Measurements from ENCODE around the gene GPBP1L1.
"Not testable (repeated sequence)": the region's sequence is repeated elsewhere in the genome, so short reads cannot be mapped to it uniquely, and the experiment has no call there.

The GPBP1L1 gene

GRCh38 chr1:45608175-45609156, 77.9 kb downstream of the GPBP1L1 start:
- Histone ChIP-seq H3K27me3 (ENCODE audit: insufficient read depth, low read length, poor library complexity, severe bottlenecking) (no peaks in the 10 kb centered on the region), H2AFZ (ENCODE audit: low read length) (no peak overlapping the region), H3K4me3 (ENCODE audit: low read length, poor library complexity, severe bottlenecking) (no peak overlapping the region), H3K79me2 (ENCODE audit: insufficient read depth, low read length) (peaks cover 39% of the 10 kb centered on the region), H3K4me2 (ENCODE audit: low read depth, low read length, poor library complexity, severe bottlenecking) (no peak overlapping the region), H3F3A (ENCODE audit: low read depth) (no peaks in the 10 kb centered on the region; the same call in 1 of the 2 replicates), H3K4me1 (ENCODE audit: insufficient read depth, low read length, poor library complexity, severe bottlenecking) (no peaks in the 10 kb centered on the region), H3K9ac (ENCODE audit: low read depth, low read length, poor library complexity, severe bottlenecking) (no peak overlapping the region), H3K36me3 (ENCODE audit: insufficient read depth, low read length) (peaks cover 92% of the 10 kb centered on the region), H3K9me2 (replicated peaks; ENCODE audit: low read depth, low read length) (no peaks in the 10 kb centered on the region), H4K20me1 (ENCODE audit: insufficient read depth, low read length, poor library complexity, severe bottlenecking) (peaks cover 47% of the 10 kb centered on the region), H3K9me3 (ENCODE audit: insufficient read depth, low read depth, low read length) (no peaks in the 10 kb centered on the region)
- TF ChIP-seq EZH2phosphoT487 (IDR thresholded peaks at IDR 0.05; ENCODE audit: borderline replicate concordance) (no peak), CTCF (conservative IDR thresholded peaks at IDR 0.05; ENCODE audit: low read length) (no peak)

GRCh38 chr1:45607404-45608074, 78.8 kb downstream of the GPBP1L1 start:
- H3K36me3 ChIP-seq (ENCODE audit: insufficient read depth, low read length), result peaks cover 92% of the 10 kb centered on the region
- H3F3A ChIP-seq (ENCODE audit: low read depth), result no peaks in the 10 kb centered on the region; the same call in 1 of the 2 replicates
- no peak overlapping the region for H2AFZ ChIP-seq (ENCODE audit: low read length)
- no peaks in the 10 kb centered on the region for H3K9me2 ChIP-seq (replicated peaks; ENCODE audit: low read depth, low read length)
- no peak overlapping the region for H3K4me2 ChIP-seq (ENCODE audit: low read depth, low read length, poor library complexity, severe bottlenecking)
- H3K27me3 ChIP-seq (ENCODE audit: insufficient read depth, low read length, poor library complexity, severe bottlenecking), result no peaks in the 10 kb centered on the region
- TF ChIP-seq EZH2phosphoT487 (IDR thresholded peaks at IDR 0.05; ENCODE audit: borderline replicate concordance) (no peak), CTCF (conservative IDR thresholded peaks at IDR 0.05; ENCODE audit: low read length) (no peak)
- peaks cover 56% of the 10 kb centered on the region for H4K20me1 ChIP-seq (ENCODE audit: insufficient read depth, low read length, poor library complexity, severe bottlenecking)
- H3K79me2 ChIP-seq (ENCODE audit: insufficient read depth, low read length), result peaks cover 48% of the 10 kb centered on the region
- H3K4me3 ChIP-seq (ENCODE audit: low read length, poor library complexity, severe bottlenecking), result no peak overlapping the region
- H3K9ac ChIP-seq (ENCODE audit: low read depth, low read length, poor library complexity, severe bottlenecking), result no peak overlapping the region
- no peaks in the 10 kb centered on the region for H3K9me3 ChIP-seq (ENCODE audit: insufficient read depth, low read depth, low read length)
- no peaks in the 10 kb centered on the region for H3K4me1 ChIP-seq (ENCODE audit: insufficient read depth, low read length, poor library complexity, severe bottlenecking)

- H3K4me1 ChIP-seq (ENCODE audit: insufficient read depth, low read length, poor library complexity, severe bottlenecking), result peaks cover 5% of the 10 kb centered on the region
- no peaks in the 10 kb centered on the region for H3K9me3 ChIP-seq (ENCODE audit: insufficient read depth, low read depth, low read length)
- peaks cover 96% of the 10 kb centered on the region for H3K36me3 ChIP-seq (ENCODE audit: insufficient read depth, low read length)
- no peak overlapping the region for H3K9ac ChIP-seq (ENCODE audit: low read depth, low read length, poor library complexity, severe bottlenecking)
- H3K4me3 ChIP-seq (ENCODE audit: low read length, poor library complexity, severe bottlenecking), result no peak overlapping the region
- TF ChIP-seq CTCF (conservative IDR thresholded peaks at IDR 0.05; ENCODE audit: low read length) (no peak), EZH2phosphoT487 (IDR thresholded peaks at IDR 0.05; ENCODE audit: borderline replicate concordance) (no peak)
- H2AFZ ChIP-seq (ENCODE audit: low read length), result no peak overlapping the region
- H3K79me2 ChIP-seq (ENCODE audit: insufficient read depth, low read length), result peaks cover 79% of the 10 kb centered on the region
- peaks cover 80% of the 10 kb centered on the region for H4K20me1 ChIP-seq (ENCODE audit: insufficient read depth, low read length, poor library complexity, severe bottlenecking)
- no peaks in the 10 kb centered on the region for H3K9me2 ChIP-seq (replicated peaks; ENCODE audit: low read depth, low read length)
- no peaks in the 10 kb centered on the region for H3K27me3 ChIP-seq (ENCODE audit: insufficient read depth, low read length, poor library complexity, severe bottlenecking)
- no peak overlapping the region for H3K4me2 ChIP-seq (ENCODE audit: low read depth, low read length, poor library complexity, severe bottlenecking)
- no peaks in the 10 kb centered on the region for H3F3A ChIP-seq (ENCODE audit: low read depth)
Observed at GRCh38 chr1:45604239-45604638, 82.1 kb downstream of the GPBP1L1 start.

- H3K27me3 ChIP-seq (ENCODE audit: insufficient read depth, low read length, poor library complexity, severe bottlenecking), result not testable (repeated sequence)
- peaks cover 86% of the 10 kb centered on the region for H3K36me3 ChIP-seq (ENCODE audit: insufficient read depth, low read length)
- peaks cover 89% of the 10 kb centered on the region for H4K20me1 ChIP-seq (ENCODE audit: insufficient read depth, low read length, poor library complexity, severe bottlenecking)
Observed at GRCh38 chr1:45596765-45597164, 89.6 kb downstream of the GPBP1L1 start.

More at GRCh38 chr1:45596765-45597164, 89.6 kb downstream of the GPBP1L1 start:
- not testable (repeated sequence) for H3K9me2 ChIP-seq (replicated peaks; ENCODE audit: low read depth, low read length); H3K4me1 ChIP-seq (ENCODE audit: insufficient read depth, low read length, poor library complexity, severe bottlenecking); H2AFZ ChIP-seq (ENCODE audit: low read length); H3F3A ChIP-seq (ENCODE audit: low read depth); H3K4me3 ChIP-seq (ENCODE audit: low read length, poor library complexity, severe bottlenecking); H3K9ac ChIP-seq (ENCODE audit: low read depth, low read length, poor library complexity, severe bottlenecking); H3K4me2 ChIP-seq (ENCODE audit: low read depth, low read length, poor library complexity, severe bottlenecking); H3K9me3 ChIP-seq (ENCODE audit: insufficient read depth, low read depth, low read length)
- peaks cover 100% of the 10 kb centered on the region for H3K79me2 ChIP-seq (ENCODE audit: insufficient read depth, low read length)
